ENCODE measurements around the gene IQGAP1. TPM values are rescaled to one million over a fixed set of nuclear protein-coding genes. Genes with fewer than 3 reads are reported as not detected.

Gene IQGAP1
- total RNA-seq, 1 donor from 2014 or later, result 187 TPM

DNA sequence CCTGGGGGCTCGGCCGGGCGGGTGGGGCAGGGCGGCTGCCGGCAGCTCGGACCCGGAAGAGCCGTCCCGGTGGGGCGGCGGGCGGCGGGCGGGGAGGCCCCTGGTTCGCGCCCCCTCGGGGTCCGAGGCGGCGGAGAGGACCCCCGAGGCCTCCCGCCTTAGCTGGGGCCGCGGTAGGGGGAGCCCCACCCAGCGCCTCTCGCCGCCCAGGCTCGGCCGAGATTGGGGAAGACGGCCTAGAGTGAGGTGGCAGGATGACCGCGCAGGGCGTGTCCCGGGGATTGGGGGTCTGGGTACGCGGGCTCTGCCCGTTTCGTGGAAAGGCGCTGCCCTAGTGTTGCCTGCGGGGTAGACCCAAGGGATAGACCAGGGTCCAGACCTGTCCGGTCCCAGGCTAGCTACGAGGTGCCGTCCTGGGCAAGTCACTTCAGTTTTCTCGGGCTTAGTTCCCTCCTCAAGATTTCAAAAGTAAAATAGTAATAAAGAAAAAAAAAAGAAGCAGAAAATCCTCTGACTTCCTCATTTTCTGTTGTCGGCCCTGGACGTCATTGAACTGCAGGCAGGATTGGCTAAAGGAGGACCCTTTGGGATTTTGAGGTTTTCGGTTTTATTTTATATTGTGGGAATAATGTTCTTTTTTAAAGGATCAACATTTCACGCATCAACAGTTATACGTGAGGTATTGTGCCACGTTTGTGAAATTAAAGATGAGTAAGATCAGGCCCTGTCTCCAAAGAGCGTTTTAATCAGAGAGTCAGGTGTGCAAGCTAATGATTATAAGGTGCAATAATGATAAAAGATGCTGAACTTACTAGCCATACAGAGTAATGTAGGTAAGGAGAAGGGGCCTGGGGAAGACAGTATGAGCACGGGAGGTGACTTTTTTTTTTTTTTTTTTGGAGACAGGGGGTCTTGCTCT lies 679 bp downstream of the IQGAP1 start:
- TF ChIP-seq, protein P1, sequence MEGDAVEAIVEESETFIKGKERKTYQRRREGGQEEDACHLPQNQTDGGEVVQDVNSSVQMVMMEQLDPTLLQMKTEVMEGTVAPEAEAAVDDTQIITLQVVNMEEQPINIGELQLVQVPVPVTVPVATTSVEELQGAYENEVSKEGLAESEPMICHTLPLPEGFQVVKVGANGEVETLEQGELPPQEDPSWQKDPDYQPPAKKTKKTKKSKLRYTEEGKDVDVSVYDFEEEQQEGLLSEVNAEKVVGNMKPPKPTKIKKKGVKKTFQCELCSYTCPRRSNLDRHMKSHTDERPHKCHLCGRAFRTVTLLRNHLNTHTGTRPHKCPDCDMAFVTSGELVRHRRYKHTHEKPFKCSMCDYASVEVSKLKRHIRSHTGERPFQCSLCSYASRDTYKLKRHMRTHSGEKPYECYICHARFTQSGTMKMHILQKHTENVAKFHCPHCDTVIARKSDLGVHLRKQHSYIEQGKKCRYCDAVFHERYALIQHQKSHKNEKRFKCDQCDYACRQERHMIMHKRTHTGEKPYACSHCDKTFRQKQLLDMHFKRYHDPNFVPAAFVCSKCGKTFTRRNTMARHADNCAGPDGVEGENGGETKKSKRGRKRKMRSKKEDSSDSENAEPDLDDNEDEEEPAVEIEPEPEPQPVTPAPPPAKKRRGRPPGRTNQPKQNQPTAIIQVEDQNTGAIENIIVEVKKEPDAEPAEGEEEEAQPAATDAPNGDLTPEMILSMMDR (conservative IDR thresholded peaks at IDR 0.05; ENCODE audit: low read depth, low read length), result no peak
- DNase-seq (ENCODE audit: low read depth), result no peak

DNA sequence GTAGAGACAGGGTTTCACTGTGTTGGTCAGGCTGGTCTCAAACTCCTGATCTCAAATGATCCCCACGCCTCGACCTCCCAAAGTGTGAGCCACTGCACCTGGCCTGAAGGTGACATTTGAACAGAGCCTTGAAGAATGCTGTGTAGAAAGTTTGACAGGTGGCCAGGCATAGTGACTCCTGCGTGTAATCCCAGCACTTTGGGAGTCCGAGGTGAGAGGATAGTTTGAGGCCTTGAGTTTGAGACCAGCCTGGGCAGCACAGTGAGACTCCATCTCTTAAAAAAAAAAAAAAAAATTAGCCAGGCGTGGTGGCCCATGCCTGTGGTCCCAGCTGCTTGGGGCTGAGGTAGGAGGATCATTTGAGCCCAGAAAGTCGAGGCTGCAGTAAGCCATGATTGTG lies 1.5 kb downstream of the IQGAP1 start:
- DNase-seq (ENCODE audit: low read depth), result no peak
- peak overlapping the region; percentile 93 for H3K4me3 ChIP-seq (ENCODE audit: low read depth, low read length)
- TF ChIP-seq, protein P1 (conservative IDR thresholded peaks at IDR 0.05; ENCODE audit: low read depth, low read length), result no peak

More for the DNA sequence above, 679 bp downstream of the IQGAP1 start:
- peak overlapping the region; percentile 93 for H3K4me3 ChIP-seq (ENCODE audit: low read depth, low read length)

DNA sequence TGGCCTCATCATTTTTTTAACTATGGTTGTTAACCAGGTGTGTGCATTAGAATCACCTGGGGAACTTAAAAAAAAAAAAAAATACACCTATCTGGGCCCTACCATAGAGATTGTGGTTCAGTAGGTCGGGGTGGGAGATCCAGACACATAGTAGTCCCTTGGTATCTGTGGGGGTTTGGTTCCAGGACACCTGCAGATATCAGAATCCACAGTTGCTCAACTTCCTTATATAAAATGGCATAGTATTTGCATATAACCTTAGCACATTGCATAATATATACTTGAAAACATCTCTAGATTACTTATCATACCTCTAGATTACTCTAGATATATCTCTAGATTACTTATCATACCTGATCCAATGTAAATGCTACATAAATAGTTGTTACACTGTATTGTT lies 5.0 kb downstream of the IQGAP1 start:
- DNase-seq (ENCODE audit: low read depth), result no peak
- no peak overlapping the region for H3K4me3 ChIP-seq (ENCODE audit: low read depth, low read length)
- TF ChIP-seq, protein P1 (conservative IDR thresholded peaks at IDR 0.05; ENCODE audit: low read depth, low read length), result no peak

DNA sequence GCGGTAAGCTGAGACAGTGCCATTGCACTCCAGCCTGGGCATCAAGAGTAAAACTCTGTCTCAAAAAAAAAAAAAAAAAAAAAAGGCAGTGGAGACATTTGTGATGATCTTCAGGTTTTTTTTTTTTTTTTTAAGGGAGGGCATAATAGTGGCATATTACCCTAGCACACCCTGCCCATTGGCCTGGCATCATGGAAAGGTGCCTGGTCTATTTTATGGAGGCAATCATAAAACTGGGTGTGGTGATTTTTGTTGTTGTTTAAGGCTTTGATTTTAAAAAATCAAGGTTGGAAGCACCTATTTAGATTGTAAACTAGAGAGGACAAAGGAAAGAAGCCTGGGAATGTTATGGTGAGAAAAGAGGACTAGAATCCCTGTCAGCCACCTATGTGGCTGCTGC lies 6.0 kb downstream of the IQGAP1 start:
- no peak for DNase-seq (ENCODE audit: low read depth)
- TF ChIP-seq, protein P1 (conservative IDR thresholded peaks at IDR 0.05; ENCODE audit: low read depth, low read length), result no peak
- no peak overlapping the region for H3K4me3 ChIP-seq (ENCODE audit: low read depth, low read length)

DNA sequence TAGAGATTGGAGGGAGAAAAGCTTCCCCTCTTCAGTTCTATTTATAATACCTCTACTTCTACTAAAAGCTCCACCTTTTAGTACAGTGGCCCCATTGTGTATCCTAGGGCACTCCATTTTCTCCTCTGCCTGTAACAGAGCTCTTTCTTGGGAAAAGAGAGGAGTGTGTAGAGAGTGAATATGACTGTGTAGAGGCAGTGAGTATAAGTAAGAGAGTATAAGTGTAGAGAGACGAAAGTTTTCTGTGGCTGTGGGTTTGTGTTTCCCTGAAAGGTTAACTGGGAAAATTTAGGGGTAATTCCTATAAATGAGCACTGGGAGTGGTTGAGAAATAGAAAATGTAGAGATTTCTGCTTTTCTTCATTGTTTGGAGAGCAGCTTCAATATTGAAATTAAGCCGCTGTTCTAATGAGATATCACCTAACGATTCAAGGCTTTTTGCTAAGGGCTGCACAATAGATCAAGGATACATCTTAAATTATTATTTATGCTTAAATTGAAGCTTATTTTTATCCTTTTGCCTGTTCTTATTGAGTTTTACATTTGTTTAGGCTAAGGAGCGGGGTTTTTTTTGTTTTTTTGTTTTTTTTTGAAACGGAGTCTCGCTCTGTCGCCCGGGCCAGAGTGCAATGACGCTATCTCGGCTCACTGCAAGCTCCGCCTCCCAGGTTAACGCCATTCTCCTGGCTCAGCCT lies 6.9 kb downstream of the IQGAP1 start:
- H3K4me3 ChIP-seq (ENCODE audit: low read depth, low read length), result no peak overlapping the region
- DNase-seq (ENCODE audit: low read depth), result no peak
- TF ChIP-seq, protein P1 (conservative IDR thresholded peaks at IDR 0.05; ENCODE audit: low read depth, low read length), result no peak

DNA sequence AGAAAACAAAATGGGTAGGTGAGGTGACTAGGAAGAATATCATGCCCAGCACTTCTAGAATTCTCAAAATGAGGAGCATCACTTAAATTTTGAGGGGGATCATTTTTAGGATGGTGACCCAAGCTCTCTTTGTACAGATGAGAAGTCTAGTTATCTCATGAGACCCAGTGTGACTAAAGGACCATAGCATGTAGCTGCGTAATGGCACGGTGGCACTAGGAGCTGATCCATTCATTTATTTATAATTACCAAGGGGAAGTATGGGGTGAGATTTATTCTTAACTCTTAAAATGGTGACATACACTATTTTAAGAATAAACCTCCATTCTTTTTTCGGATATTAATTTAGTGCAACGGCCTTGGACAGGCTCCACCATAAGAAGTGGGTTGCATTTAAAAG lies 8.3 kb downstream of the IQGAP1 start:
- TF ChIP-seq, protein P1 (conservative IDR thresholded peaks at IDR 0.05; ENCODE audit: low read depth, low read length), result no peak
- no peak overlapping the region for H3K4me3 ChIP-seq (ENCODE audit: low read depth, low read length)
- no peak for DNase-seq (ENCODE audit: low read depth)

Measured in epithelial cell of proximal tubule (primary cell).